GM19452 (cell line): Measurements from ENCODE around the gene KMT2D.

Experiments used
- ATAC-seq: cut with Tn5 transposase; IDR thresholded peaks from one replicate; pipeline ENCODE4 v1.9.1; 2021; ENCODE audit not compliant: unreplicated experiment

Gene KMT2D

DNA sequence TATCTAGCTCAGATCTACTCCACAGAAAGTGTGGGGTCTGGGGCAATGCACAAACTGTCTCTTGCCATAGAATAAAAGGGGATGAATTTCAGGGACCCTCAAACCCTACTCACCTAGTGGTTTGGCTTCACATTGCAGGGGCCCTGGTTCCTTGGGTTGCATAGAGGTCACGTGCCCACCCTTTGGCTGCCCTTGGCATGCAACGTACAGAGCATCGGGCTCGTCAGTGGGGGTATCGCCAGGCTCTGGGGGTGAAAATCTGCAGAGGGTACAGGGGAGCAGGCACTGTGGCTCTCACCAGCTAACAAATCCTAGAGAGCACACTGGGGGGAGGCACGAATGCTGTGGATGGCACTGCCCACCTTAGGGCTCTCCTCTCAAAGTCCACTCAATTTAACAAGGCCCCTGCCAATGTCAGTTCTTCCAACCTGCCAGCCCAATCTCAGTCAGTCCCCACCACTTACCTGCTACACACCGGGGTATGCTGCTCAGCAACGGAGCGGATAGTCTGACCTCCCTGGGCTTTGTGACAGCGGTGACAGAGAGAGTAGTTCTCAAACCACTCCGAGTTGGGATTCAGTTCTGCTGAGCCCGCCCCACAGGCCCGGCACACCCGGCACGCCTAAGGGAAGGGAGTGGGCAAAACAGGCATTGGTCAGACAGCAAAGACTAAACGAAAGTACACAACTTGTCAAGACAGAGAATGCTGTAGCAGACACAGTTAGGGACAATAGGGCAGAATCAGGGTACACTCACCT, 8.0 kb downstream of the KMT2D start:
- no peak for ATAC-seq

DNA sequence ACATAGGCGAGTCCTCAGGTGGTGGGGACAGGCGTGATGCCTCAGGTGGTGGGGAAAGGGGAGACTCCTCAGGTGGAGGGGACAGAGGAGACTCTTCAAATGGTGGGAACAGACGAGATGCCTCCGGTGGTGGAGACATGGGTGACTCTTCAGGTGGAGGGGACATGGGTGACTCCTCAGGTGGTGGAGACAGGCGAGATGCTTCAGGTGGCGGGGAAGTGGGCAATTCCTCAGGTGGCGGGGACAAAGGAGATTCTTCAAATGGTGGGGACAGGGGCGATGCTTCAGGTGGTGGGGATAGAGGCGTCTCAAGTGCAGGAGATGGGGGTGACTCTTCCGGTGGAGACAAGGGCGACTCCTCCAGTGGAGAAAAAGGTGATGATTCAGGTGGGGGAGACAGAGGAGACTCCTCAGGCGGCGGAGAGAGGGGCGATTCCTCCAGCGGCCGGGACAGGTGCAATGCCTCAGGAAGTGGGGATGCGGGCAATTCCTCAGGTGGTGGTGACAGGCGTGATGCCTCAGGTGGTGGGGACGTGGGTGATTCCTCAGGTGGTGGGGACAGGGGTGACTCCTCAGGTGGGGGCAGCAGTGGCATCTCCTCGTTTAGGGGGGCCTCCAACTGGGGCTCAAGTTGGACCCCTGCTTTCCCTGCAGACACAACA, 8.7 kb downstream of the KMT2D start:
- ATAC-seq, result no peak

GRCh38 chr12:49051373-49051764, 9.2 kb downstream of the KMT2D start:
- ATAC-seq, result no peak

GRCh38 chr12:49050507-49051372, 9.9 kb downstream of the KMT2D start:
- ATAC-seq, result no peak

- ATAC-seq, result no peak
Observed at GRCh38 chr12:49049566-49050224, 10.9 kb downstream of the KMT2D start.

DNA sequence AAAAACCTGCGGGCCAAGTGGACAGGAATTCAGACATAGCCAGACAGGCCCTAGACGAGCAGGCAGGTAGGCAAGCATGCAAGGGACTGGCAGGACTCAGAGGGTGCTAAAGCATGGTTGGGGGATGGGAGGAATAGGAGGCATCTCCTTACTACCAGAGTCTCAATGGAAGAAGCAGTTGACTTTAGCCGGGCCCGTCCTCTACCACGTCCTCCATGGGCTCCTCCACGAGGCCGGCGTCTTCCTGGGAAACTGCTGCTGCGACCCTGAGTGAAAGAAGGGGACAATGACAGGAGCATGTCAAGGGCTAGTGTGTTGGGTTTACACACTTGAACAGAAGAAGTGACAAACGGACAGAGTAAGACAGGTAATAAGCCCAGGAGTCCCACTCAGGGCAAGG, 11.6 kb downstream of the KMT2D start:
- no peak for ATAC-seq

DNA sequence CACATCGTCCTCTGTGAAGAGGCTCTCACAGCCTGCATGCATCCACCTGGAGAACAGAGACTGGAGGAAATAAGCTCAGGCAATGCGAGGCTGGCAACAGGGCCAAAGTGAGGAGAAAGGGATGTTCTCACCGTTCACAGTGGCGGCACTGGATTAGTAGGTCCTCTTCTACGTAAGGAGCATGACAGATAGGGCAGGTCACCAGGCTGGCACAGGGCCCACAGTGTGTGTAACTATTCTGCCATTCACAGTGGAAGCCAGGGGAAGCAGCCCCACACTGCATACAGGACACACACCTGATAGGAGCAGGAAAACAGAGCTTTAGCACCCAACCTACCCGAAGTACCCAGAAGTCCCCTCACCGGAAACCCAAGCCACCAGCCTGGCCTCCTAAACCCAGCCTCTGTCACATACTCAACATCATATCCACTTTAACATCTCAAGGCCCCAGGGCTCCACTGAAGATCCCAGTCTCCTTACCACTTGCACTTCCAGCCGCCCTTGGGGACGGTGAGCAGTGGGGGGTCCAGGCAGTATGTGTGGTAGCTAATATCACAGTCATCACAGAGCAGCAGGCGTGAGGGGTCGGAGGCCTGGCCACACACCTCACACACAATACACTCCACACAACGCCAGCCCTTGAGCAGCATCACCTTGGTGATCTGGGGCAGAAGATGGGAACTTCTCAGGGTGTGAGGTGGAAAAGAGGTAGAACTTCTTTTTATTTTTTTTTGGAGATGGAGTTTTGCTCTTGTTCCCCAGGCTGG, 14.3 kb downstream of the KMT2D start:
- ATAC-seq, result no peak

DNA sequence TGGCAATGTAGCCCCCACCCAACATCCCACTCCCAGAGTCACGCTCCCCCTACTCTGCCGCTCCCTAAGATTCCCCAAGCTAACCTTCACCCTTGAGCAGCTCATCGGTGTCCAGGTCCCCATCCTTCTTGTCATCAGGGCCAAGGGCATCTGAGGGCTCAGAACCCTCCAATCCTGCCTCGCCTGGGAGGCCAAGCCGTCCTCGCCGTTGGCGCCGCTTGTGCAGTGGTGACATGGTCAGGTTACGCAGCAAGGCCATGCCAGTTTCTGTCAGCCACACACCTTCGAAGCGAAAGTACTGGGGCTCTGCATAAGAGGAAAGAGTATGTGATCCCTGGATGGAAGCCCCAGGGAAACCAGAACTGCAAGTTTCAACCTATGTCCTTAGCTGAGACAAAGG, 15.9 kb downstream of the KMT2D start:
- no peak for ATAC-seq

GRCh38 chr12:49043856-49044258, 16.7 kb downstream of the KMT2D start:
- no peak for ATAC-seq

- ATAC-seq, result no peak
Observed at GRCh38 chr12:49043241-49043640, 17.4 kb downstream of the KMT2D start.

DNA sequence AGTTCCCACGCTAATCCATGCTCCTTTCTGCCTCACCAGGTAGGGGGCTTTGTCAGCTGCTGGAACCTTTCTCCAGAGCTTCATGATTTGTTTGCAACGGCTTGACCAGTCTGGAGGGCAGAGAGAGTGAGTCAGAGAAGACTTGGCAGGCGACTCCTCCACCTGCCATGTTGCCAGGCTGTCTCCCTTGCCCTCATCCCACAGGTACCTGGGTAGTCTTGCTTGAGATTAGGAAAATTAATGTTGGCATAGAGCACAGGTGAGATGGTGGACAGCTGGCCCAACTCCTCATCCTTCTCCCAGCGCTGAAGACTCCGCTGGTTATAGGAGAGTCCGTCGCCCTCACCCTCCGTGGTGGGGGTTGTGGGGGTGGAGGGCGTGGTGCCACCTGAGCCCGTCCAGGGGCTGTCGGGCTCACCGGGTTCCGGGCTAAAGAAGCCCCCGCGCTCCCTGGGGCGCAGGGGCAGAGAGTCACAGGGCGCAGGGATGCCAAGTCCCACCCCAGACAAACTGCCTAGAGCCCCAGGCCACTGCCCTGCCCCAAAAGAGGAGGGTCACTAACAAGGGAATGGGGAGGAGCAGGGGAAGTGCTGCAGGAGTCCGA, 18.6 kb downstream of the KMT2D start:
- ATAC-seq, result no peak

GRCh38 chr12:49041036-49041880, 19.3 kb downstream of the KMT2D start:
- ATAC-seq, result no peak

DNA sequence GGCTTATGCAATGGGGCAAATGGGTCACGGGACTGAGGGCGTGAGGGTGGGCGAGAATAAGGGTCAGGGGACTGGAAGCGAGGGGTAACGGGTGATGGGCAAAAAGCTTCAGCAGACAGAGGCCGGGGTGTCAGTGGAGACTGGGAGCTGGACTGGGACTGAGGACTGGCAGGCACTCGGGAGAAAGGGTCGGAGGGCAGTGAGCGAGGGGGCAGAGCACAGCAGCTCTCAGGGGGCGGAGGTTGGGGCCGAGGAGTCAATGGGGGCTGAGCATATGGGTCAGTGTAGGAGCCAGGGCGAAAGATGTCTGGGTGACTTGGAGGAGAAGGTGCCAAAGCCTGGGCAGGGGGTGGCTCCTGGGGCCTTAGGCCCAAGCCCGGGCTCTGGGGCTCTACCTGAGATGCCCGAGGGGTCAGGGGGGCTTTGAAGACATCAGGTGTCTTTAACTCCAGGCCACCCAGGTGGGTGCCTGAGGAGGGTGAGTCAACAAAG, 20.2 kb downstream of the KMT2D start:
- no peak for ATAC-seq

- ATAC-seq, result no peak
Observed at GRCh38 chr12:49039421-49040363, 20.9 kb downstream of the KMT2D start.

- ATAC-seq, result no peak
Observed at GRCh38 chr12:49038291-49038955, 22.2 kb downstream of the KMT2D start.

- no peak for ATAC-seq
Observed at GRCh38 chr12:49037947-49038237, 22.7 kb downstream of the KMT2D start.

DNA sequence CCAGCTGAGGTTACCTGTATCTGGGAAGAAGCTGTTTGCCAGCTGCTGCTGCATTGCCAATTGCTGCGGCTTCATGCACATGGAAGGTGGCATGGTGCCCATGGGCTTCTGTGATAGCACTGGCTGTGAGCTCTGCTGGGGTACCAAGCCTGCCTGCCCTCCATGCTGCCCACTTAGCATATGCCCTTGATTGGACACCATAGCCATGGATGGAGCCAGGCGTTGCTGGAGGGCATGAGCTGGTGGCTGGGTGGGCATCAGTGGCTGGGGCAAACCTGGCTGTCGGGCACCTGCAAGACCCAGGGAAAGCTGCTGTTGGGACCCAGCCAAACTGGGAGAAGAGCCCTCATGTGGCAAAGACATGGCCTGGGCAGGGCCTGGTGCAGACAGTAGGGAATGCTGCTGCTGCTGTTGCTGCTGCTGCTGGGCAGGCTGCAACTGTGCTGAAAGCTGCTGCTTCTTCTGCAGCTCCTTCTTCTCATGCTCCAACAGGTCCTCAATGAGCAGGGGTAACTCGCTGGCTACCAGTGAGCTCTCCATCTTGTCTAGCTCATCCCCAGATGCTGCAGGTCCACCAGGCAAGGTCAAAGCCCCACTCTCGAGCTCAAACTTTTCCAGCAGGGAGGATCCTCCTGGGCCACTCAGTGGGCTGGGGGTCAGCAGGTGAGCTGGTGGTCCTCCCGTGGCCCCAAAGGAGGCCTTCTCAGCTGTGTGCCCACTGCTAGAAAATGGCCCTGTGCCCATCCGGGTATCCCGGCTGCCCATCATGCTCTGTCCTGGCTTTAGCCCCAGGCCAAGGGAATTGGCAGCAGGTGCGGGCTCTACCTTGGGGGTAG, 23.3 kb downstream of the KMT2D start:
- no peak for ATAC-seq
